ENCODE results near the gene STAU1.

Gene STAU1

DNA sequence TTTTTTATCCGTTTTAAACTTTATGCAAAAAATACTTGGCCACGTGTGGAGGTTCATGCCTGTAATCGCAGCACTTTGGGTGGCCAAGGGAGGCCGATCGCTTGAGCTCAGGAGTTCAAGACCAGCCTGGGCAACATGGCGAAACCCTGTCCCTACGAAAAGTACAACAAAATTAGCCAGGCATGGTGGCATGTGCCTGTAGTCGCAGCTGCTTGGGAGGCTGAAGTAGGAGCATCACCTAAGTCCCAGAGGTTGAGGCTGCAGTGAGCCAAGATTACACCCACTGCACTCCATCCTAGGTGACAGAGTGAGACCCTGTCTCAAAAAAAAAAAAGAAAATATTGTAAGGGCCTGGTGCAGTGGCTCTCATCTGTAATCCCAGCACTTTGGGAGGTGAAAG is 97.0 kb downstream of the STAU1 start:
- Histone ChIP-seq H3K9me3 (ENCODE audit: control insufficient read depth, insufficient read depth, low read depth, low read length) (no peaks in the 10 kb centered on the region), H3K27ac (ENCODE audit: extremely low read depth, low read depth, low read length) (no peak overlapping the region), H3K4me1 (ENCODE audit: control insufficient read depth, insufficient read depth, low read length) (no peaks in the 10 kb centered on the region), H3K4me3 (ENCODE audit: low read depth, low read length) (no peak overlapping the region), H3K36me3 (ENCODE audit: control insufficient read depth in 2 of 2, insufficient read depth in 1 of 2, low read length in 2 of 2) (peaks cover 89 to 98% of the 10 kb centered on the region in 2 experiments)
- TF ChIP-seq ZNF174 (tag by site-specific recombination; IDR thresholded peaks at IDR 0.05): no peak
- TF ChIP-seq IKZF3 (tag by site-specific recombination; IDR thresholded peaks at IDR 0.05): no peak
- no peak for TF ChIP-seq ZNF677 (tag by site-specific recombination; IDR thresholded peaks at IDR 0.05)
- TF ChIP-seq HIC1 (tag by site-specific recombination; IDR thresholded peaks at IDR 0.05): no peak
- TF ChIP-seq SCRT1 (tag by site-specific recombination; IDR thresholded peaks at IDR 0.05; ENCODE audit: borderline replicate concordance): no peak
- TF ChIP-seq ZNF623 (tag by site-specific recombination; IDR thresholded peaks at IDR 0.05): no peak
- no peak for TF ChIP-seq ZNF704 (tag by site-specific recombination; IDR thresholded peaks at IDR 0.05)
- no peak for TF ChIP-seq ZNF791 (tag by site-specific recombination; IDR thresholded peaks at IDR 0.05)
- TF ChIP-seq, protein P1, sequence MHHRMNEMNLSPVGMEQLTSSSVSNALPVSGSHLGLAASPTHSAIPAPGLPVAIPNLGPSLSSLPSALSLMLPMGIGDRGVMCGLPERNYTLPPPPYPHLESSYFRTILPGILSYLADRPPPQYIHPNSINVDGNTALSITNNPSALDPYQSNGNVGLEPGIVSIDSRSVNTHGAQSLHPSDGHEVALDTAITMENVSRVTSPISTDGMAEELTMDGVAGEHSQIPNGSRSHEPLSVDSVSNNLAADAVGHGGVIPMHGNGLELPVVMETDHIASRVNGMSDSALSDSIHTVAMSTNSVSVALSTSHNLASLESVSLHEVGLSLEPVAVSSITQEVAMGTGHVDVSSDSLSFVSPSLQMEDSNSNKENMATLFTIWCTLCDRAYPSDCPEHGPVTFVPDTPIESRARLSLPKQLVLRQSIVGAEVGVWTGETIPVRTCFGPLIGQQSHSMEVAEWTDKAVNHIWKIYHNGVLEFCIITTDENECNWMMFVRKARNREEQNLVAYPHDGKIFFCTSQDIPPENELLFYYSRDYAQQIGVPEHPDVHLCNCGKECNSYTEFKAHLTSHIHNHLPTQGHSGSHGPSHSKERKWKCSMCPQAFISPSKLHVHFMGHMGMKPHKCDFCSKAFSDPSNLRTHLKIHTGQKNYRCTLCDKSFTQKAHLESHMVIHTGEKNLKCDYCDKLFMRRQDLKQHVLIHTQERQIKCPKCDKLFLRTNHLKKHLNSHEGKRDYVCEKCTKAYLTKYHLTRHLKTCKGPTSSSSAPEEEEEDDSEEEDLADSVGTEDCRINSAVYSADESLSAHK (tag by site-specific recombination; IDR thresholded peaks at IDR 0.05): no peak
- no peak for TF ChIP-seq ZNF571 (tag by site-specific recombination; IDR thresholded peaks at IDR 0.05)
- no peak for TF ChIP-seq ZFP37 (tag by site-specific recombination; IDR thresholded peaks at IDR 0.05)
- no peak for TF ChIP-seq ZNF555 (tag by site-specific recombination; conservative IDR thresholded peaks at IDR 0.05)
- no peak for TF ChIP-seq ZNF521 (tag by site-specific recombination; IDR thresholded peaks at IDR 0.05)
- no peak for TF ChIP-seq ZNF426 (tag by site-specific recombination; IDR thresholded peaks at IDR 0.05)
- TF ChIP-seq ZNF335 (tag by site-specific recombination; conservative IDR thresholded peaks at IDR 0.05): no peak
- TF ChIP-seq, protein P2, sequence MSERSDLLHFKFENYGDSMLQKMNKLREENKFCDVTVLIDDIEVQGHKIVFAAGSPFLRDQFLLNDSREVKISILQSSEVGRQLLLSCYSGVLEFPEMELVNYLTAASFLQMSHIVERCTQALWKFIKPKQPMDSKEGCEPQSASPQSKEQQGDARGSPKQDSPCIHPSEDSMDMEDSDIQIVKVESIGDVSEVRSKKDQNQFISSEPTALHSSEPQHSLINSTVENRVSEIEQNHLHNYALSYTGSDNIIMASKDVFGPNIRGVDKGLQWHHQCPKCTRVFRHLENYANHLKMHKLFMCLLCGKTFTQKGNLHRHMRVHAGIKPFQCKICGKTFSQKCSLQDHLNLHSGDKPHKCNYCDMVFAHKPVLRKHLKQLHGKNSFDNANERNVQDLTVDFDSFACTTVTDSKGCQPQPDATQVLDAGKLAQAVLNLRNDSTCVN (tag by site-specific recombination; optimal IDR thresholded peaks at IDR 0.05): no peak
- TF ChIP-seq, protein P3, sequence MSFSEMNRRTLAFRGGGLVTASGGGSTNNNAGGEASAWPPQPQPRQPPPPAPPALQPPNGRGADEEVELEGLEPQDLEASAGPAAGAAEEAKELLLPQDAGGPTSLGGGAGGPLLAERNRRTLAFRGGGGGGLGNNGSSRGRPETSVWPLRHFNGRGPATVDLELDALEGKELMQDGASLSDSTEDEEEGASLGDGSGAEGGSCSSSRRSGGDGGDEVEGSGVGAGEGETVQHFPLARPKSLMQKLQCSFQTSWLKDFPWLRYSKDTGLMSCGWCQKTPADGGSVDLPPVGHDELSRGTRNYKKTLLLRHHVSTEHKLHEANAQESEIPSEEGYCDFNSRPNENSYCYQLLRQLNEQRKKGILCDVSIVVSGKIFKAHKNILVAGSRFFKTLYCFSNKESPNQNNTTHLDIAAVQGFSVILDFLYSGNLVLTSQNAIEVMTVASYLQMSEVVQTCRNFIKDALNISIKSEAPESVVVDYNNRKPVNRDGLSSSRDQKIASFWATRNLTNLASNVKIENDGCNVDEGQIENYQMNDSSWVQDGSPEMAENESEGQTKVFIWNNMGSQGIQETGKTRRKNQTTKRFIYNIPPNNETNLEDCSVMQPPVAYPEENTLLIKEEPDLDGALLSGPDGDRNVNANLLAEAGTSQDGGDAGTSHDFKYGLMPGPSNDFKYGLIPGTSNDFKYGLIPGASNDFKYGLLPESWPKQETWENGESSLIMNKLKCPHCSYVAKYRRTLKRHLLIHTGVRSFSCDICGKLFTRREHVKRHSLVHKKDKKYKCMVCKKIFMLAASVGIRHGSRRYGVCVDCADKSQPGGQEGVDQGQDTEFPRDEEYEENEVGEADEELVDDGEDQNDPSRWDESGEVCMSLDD (tag by site-specific recombination; IDR thresholded peaks at IDR 0.05): no peak
- TF ChIP-seq ATF2 (tag by site-specific recombination; IDR thresholded peaks at IDR 0.05; ENCODE audit: low read depth): no peak
- ChIA-PET POLR2A (no interaction called here), CTCF (interaction anchor here (0.5 to 0.9 kb wide), 2 partner anchors 13 to 127 kb away, joined by 3 read pairs; no protein-coding TSS in a partner anchor)
